GM12892 (cell line): ENCODE measurements around the gene PRDM12.

ENCODE experiments used
- POLR2A ChIP-seq: IDR thresholded peaks from 2 replicates; pipeline ENCODE4 v1.6.1; 2011; ENCODE audit warnings: low read depth, low read length, control low read depth
- POLR2AphosphoS5 ChIP-seq: IDR thresholded peaks from 2 replicates; pipeline ENCODE4 v1.6.1; 2011; ENCODE audit warnings: low read depth, low read length, control low read depth

DNA sequence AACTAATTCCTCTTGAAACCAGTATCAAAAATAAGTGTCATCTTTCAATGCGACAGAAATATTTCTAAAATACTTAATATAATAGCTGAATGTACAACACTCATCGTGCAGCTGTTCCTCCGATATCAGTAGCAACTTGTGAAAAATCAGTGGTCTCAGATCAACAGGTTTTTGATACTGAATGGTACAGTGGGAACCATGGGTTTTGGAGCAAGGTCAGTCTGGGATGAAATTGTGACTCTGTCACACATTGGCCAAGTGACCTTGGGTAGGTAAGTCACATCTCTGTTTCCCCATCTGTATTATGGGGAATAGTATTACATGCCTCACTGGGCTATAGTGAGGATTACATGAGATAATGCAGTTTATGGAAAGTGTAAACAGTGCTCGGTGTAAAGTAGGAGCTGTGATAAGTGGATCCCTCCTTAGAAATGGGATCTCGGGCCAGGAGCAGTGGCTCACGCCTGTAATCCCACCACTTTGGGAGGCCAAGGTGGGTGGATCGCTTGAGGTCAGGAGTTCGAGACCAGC is 46.5 kb downstream of the PRDM12 start:
- no peak for TF ChIP-seq POLR2AphosphoS5
- TF ChIP-seq POLR2A, result no peak
